Naive thymus-derived CD4-positive, alpha-beta T cell (primary cell): Measurements from ENCODE around the gene DAB2IP. TPM values are rescaled to one million over a fixed set of nuclear protein-coding genes. Genes with fewer than 3 reads are reported as not detected.

ENCODE experiments used
- ATAC-seq: fragments of 150-1000 bp; cut with Tn5 transposase; 2 replicates; pipeline ENCODE4 v1.10.0; 2021; ENCODE audit warnings: mild to moderate bottlenecking, moderate library complexity
- CTCF ChIA-PET: fragments of 350-600 bp; sonication (Branson Sonifier 250); formaldehyde crosslinking; loops from one replicate; lab custom pipeline; 2021; ENCODE audit warnings: antibody characterized with exemption; lab: Charles Lee
- POLR2A ChIA-PET: fragments of 350-600 bp; sonication (Branson Sonifier 250); formaldehyde crosslinking; loops from one replicate; lab custom pipeline; 2021; ENCODE audit warnings: antibody characterized with exemption, inconsistent platforms; lab: Charles Lee
- DNase-seq, 9 donors: peaks; one replicate each; pipeline versions ENCODE4 v3.0.0 to v3.0.0-alpha.2; 2020 to 2022; ENCODE audit warnings: mixed read lengths in 1 of 9
- H3K27ac ChIP-seq: one replicate; pipeline ENCODE4 v1.7.0; 2013; ENCODE audit warnings: mild to moderate bottlenecking, low read depth, low read length, moderate library complexity
- H3K27me3 ChIP-seq, 2 donors: one replicate each; pipeline ENCODE4 v1.7.0; 2013; ENCODE audit warnings: low read length in 2 of 2, mild to moderate bottlenecking in 2 of 2, moderate library complexity in 2 of 2; ENCODE audit not compliant: control insufficient read depth in 2 of 2, insufficient read depth in 2 of 2
- H3K36me3 ChIP-seq, 3 experiments: 1 replicate in 2 of 3; 2 replicates in 1 of 3; pipeline ENCODE4 v1.7.0; 2013; ENCODE audit warnings: low read length in 3 of 3, mild to moderate bottlenecking in 3 of 3, moderate library complexity in 1 of 3; ENCODE audit not compliant: insufficient read depth in 3 of 3, control insufficient read depth in 2 of 3
- H3K4me1 ChIP-seq, 2 donors: one replicate each; pipeline ENCODE4 v1.7.0; 2013; ENCODE audit warnings: low read length in 2 of 2, mild to moderate bottlenecking in 2 of 2, moderate library complexity in 1 of 2; ENCODE audit not compliant: control insufficient read depth in 2 of 2, insufficient read depth in 2 of 2
- H3K4me3 ChIP-seq: 2 replicates; pipeline ENCODE4 v1.7.0; 2013; ENCODE audit warnings: mild to moderate bottlenecking, low read length
- H3K9me3 ChIP-seq, 3 experiments: 1 replicate in 2 of 3; 2 replicates in 1 of 3; pipeline ENCODE4 v1.7.0; 2013; ENCODE audit warnings: low read length in 3 of 3; ENCODE audit not compliant: control insufficient read depth in 2 of 3
- H3K27ac Mint-ChIP-seq, 9 donors: one replicate each; pipeline ENCODE4 v1.8.0; 2020 to 2022; ENCODE audit warnings: mixed read lengths in 9 of 9, mild to moderate bottlenecking in 8 of 9, moderate library complexity in 5 of 9, inconsistent platforms in 2 of 9
- H3K27me3 Mint-ChIP-seq, 5 donors: one replicate each; pipeline ENCODE4 v1.8.0; 2021 to 2022; ENCODE audit warnings: mixed read lengths in 5 of 5, mild to moderate bottlenecking in 1 of 5
- H3K36me3 Mint-ChIP-seq, 5 donors: one replicate each; pipeline ENCODE4 v1.8.0; 2020 to 2022; ENCODE audit warnings: mixed read lengths in 5 of 5, mild to moderate bottlenecking in 3 of 5, inconsistent platforms in 1 of 5
- H3K4me1 Mint-ChIP-seq, 7 donors: one replicate each; pipeline ENCODE4 v1.8.0; 2020 to 2022; ENCODE audit warnings: mixed read lengths in 7 of 7, mild to moderate bottlenecking in 3 of 7, inconsistent platforms in 1 of 7
- H3K4me3 Mint-ChIP-seq, 10 donors: one replicate each; pipeline ENCODE4 v1.8.0; 2020 to 2022; ENCODE audit warnings: mild to moderate bottlenecking in 10 of 10, mixed read lengths in 10 of 10, moderate library complexity in 6 of 10, inconsistent platforms in 2 of 10
- H3K9me3 Mint-ChIP-seq, 11 donors: one replicate each; pipeline ENCODE4 v1.8.0; 2020 to 2022; ENCODE audit warnings: mixed read lengths in 11 of 11, mild to moderate bottlenecking in 4 of 11, inconsistent platforms in 1 of 11, moderate library complexity in 1 of 11
- intact Hi-C, 2 donors: fragments of 100-400 bp; cut with micrococcal nuclease; formaldehyde crosslinking; loops; one replicate each; pipeline ENCODE4 v1.15.1; 2023
- polyA plus RNA-seq, 2 donors: library from polyadenylated mRNA; unstranded; fragments of 300-500 nt; fragmentation: Illumina TruSeq; gene quantifications; one replicate each; pipeline ENCODE4 v1.2.3, GENCODE V29; 2021
- total RNA-seq, 6 experiments: library from RNA in 5 of 6; stranded (reverse) in 5 of 6; gene quantifications; 1 replicate in 5 of 6; 2 replicates in 1 of 6; pipeline ENCODE4 v1.2.3 and lab custom pipeline; 2021 to 2026

Gene DAB2IP
- total and polyA plus RNA-seq, 7 experiments from 2014 or later, result 0.15 TPM; not detected in 6

- DNase-seq (no peak), ATAC-seq (no peak)
- H3K4me3 ChIP-seq, result no peak overlapping the region
- Mint-ChIP-seq H3K27ac (no peak overlapping the region), H3K36me3 (no peaks in the 10 kb centered on the region), H3K9me3 (no peaks in the 10 kb centered on the region), H3K4me3 (no peak overlapping the region), H3K27me3 (peaks cover 0 to 23% (median 3%) of the 10 kb centered on the region in 5 donors), H3K4me1 (peaks cover 0 to 5% (median 0%) of the 10 kb centered on the region in 7 donors)
- intact Hi-C loops, result no loop called here
- H3K36me3 ChIP-seq, result no peaks in the 10 kb centered on the region
- H3K4me1 ChIP-seq, result peaks cover 0 to 9% of the 10 kb centered on the region in 2 donors
- no peaks in the 10 kb centered on the region for H3K9me3 ChIP-seq
- POLR2A ChIA-PET, result no interaction called here
- CTCF ChIA-PET, result no interaction called here
- H3K27me3 ChIP-seq, result no peaks in the 10 kb centered on the region
- no peak overlapping the region for H3K27ac ChIP-seq
Measured at GRCh38 chr9:121727295-121728020, 76.0 kb downstream of the DAB2IP start.

GRCh38 chr9:121728916-121729315, 77.5 kb downstream of the DAB2IP start:
- ChIA-PET POLR2A (no interaction called here), CTCF (no interaction called here)
- no peaks in the 10 kb centered on the region for H3K27me3 ChIP-seq
- H3K36me3 Mint-ChIP-seq, result no peaks in the 10 kb centered on the region
- no peaks in the 10 kb centered on the region for H3K36me3 ChIP-seq
- no peak overlapping the region for H3K4me3 ChIP-seq
- DNase-seq (no peak), ATAC-seq (no peak)
- intact Hi-C loops, result no loop called here
- no peak overlapping the region for H3K27ac ChIP-seq
- H3K9me3 ChIP-seq, result no peaks in the 10 kb centered on the region
- peaks cover 0 to 21% of the 10 kb centered on the region in 2 donors for H3K4me1 ChIP-seq
- H3K27ac Mint-ChIP-seq, result peak overlapping the region in 1 of 9 donors; percentile 38
- H3K27me3 Mint-ChIP-seq, result peaks cover 0 to 32% (median 7%) of the 10 kb centered on the region in 5 donors
- peaks cover 0 to 10% (median 0%) of the 10 kb centered on the region in 7 donors for H3K4me1 Mint-ChIP-seq
- no peak overlapping the region for H3K4me3 Mint-ChIP-seq
- H3K9me3 Mint-ChIP-seq, result peaks cover 0 to 2% (median 0%) of the 10 kb centered on the region in 11 donors

- Histone ChIP-seq H3K36me3 (no peaks in the 10 kb centered on the region), H3K27me3 (no peaks in the 10 kb centered on the region), H3K27ac (no peak overlapping the region), H3K9me3 (no peaks in the 10 kb centered on the region), H3K4me3 (no peak overlapping the region), H3K4me1 (peaks cover 0 to 21% of the 10 kb centered on the region in 2 donors)
- H3K4me3 Mint-ChIP-seq, result no peak overlapping the region
- H3K36me3 Mint-ChIP-seq, result no peaks in the 10 kb centered on the region
- ChIA-PET CTCF (interaction anchor here (0.6 kb wide), 1 partner anchor 253 kb away, joined by 3 read pairs; no protein-coding TSS in a partner anchor), POLR2A (no interaction called here)
- DNase-seq (no peak), ATAC-seq (no peak)
- peaks cover 7 to 43% (median 14%) of the 10 kb centered on the region in 5 donors for H3K27me3 Mint-ChIP-seq
- no peak overlapping the region for H3K27ac Mint-ChIP-seq
- peaks cover 0 to 2% (median 0%) of the 10 kb centered on the region in 11 donors for H3K9me3 Mint-ChIP-seq
- peaks cover 0 to 7% (median 0%) of the 10 kb centered on the region in 7 donors for H3K4me1 Mint-ChIP-seq
- intact Hi-C loops, result no loop called here
Measured at GRCh38 chr9:121729769-121730562, 78.5 kb downstream of the DAB2IP start.

- Histone ChIP-seq H3K27me3 (no peaks in the 10 kb centered on the region), H3K27ac (no peak overlapping the region), H3K4me3 (no peak overlapping the region), H3K4me1 (peaks cover 0 to 21% of the 10 kb centered on the region in 2 donors), H3K36me3 (no peaks in the 10 kb centered on the region), H3K9me3 (no peaks in the 10 kb centered on the region)
- Mint-ChIP-seq H3K9me3 (peaks cover 0 to 2% (median 0%) of the 10 kb centered on the region in 11 donors), H3K27ac (no peak overlapping the region), H3K4me1 (peaks cover 0 to 16% (median 2%) of the 10 kb centered on the region in 7 donors), H3K27me3 (peaks cover 19 to 47% (median 23%) of the 10 kb centered on the region in 5 donors), H3K4me3 (no peak overlapping the region), H3K36me3 (no peaks in the 10 kb centered on the region)
- ChIA-PET CTCF (no interaction called here), POLR2A (no interaction called here)
- ATAC-seq (no peak), DNase-seq (no peak)
- intact Hi-C loops, result no loop called here
Measured at GRCh38 chr9:121731090-121731489, 79.7 kb downstream of the DAB2IP start.

- no peaks in the 10 kb centered on the region for H3K27me3 ChIP-seq
- no peak overlapping the region for H3K27ac ChIP-seq
- H3K36me3 Mint-ChIP-seq, result no peaks in the 10 kb centered on the region
- no peak for ATAC-seq
- intact Hi-C loops, result no loop called here
- H3K4me1 Mint-ChIP-seq, result peaks cover 4 to 21% (median 5%) of the 10 kb centered on the region in 7 donors
- peaks cover 0 to 2% (median 0%) of the 10 kb centered on the region in 11 donors for H3K9me3 Mint-ChIP-seq
- H3K4me3 Mint-ChIP-seq, result no peak overlapping the region
- no peak overlapping the region for H3K4me3 ChIP-seq
- CTCF ChIA-PET, result no interaction called here
- no peaks in the 10 kb centered on the region for H3K9me3 ChIP-seq
- no peak for DNase-seq
- H3K27ac Mint-ChIP-seq, result no peak overlapping the region
- POLR2A ChIA-PET, result no interaction called here
- peaks cover 24 to 53% (median 28%) of the 10 kb centered on the region in 5 donors for H3K27me3 Mint-ChIP-seq
- peaks cover 0 to 21% of the 10 kb centered on the region in 2 donors for H3K4me1 ChIP-seq
- no peaks in the 10 kb centered on the region for H3K36me3 ChIP-seq
Measured at GRCh38 chr9:121731919-121732318, 80.5 kb downstream of the DAB2IP start.

GRCh38 chr9:121732389-121732788, 81.0 kb downstream of the DAB2IP start:
- ATAC-seq, result no peak
- Histone ChIP-seq H3K36me3 (no peaks in the 10 kb centered on the region), H3K27me3 (no peaks in the 10 kb centered on the region), H3K4me3 (no peak overlapping the region), H3K4me1 (peaks cover 0 to 21% of the 10 kb centered on the region in 2 donors), H3K27ac (no peak overlapping the region), H3K9me3 (no peaks in the 10 kb centered on the region)
- ChIA-PET CTCF (no interaction called here), POLR2A (no interaction called here)
- Mint-ChIP-seq H3K4me3 (no peak overlapping the region), H3K27ac (no peak overlapping the region), H3K4me1 (peaks cover 4 to 21% (median 5%) of the 10 kb centered on the region in 7 donors), H3K9me3 (peaks cover 0 to 2% (median 0%) of the 10 kb centered on the region in 11 donors), H3K27me3 (peaks cover 24 to 53% (median 28%) of the 10 kb centered on the region in 5 donors), H3K36me3 (no peaks in the 10 kb centered on the region)
- intact Hi-C loops, result no loop called here
- DNase-seq, result no peak
